Inferior parietal cortex (tissue), 1 donor: ENCODE results near the gene COQ2.
"Not testable (repeated sequence)": the region's sequence is repeated elsewhere in the genome, so short reads cannot be mapped to it uniquely, and the experiment has no call there.

ENCODE experiments used
- DNase-seq: peaks from one replicate; pipeline ENCODE4 v3.0.0-alpha.2; 2016; ENCODE audit errors: extremely low spot score

Gene COQ2

GRCh38 chr4:83247415-83248357 is 36.9 kb downstream of the COQ2 start:
- DNase-seq = no peak

GRCh38 chr4:83241132-83241531 is 43.5 kb downstream of the COQ2 start:
- no peak for DNase-seq

- no peak for DNase-seq
Measured at GRCh38 chr4:83240379-83240875, 44.2 kb downstream of the COQ2 start.

- DNase-seq = no peak
Measured at GRCh38 chr4:83238393-83239248, 46.0 kb downstream of the COQ2 start.

GRCh38 chr4:83237591-83237990 is 47.0 kb downstream of the COQ2 start:
- no peak for DNase-seq

GRCh38 chr4:83235645-83236133 is 48.9 kb downstream of the COQ2 start:
- DNase-seq = not testable (repeated sequence)

GRCh38 chr4:83234902-83235644 is 49.5 kb downstream of the COQ2 start:
- DNase-seq = no peak

GRCh38 chr4:83234387-83234786 is 50.2 kb downstream of the COQ2 start:
- not testable (repeated sequence) for DNase-seq

- DNase-seq = no peak
Measured at GRCh38 chr4:83232082-83232481, 52.5 kb downstream of the COQ2 start.

GRCh38 chr4:83231620-83232076 is 53.0 kb downstream of the COQ2 start:
- DNase-seq = no peak

- no peak for DNase-seq
Measured at GRCh38 chr4:83230928-83231327, 53.7 kb downstream of the COQ2 start.

- no peak for DNase-seq
Measured at GRCh38 chr4:83229791-83230190, 54.8 kb downstream of the COQ2 start.

GRCh38 chr4:83228231-83228630 is 56.4 kb downstream of the COQ2 start:
- no peak for DNase-seq

GRCh38 chr4:83224502-83225197 is 59.9 kb downstream of the COQ2 start:
- DNase-seq = no peak

- no peak for DNase-seq
Measured at GRCh38 chr4:83223781-83224180, 60.8 kb downstream of the COQ2 start.

GRCh38 chr4:83221897-83222441 is 62.6 kb downstream of the COQ2 start:
- DNase-seq = no peak

GRCh38 chr4:83219344-83220331 is 65.0 kb downstream of the COQ2 start:
- no peak for DNase-seq

GRCh38 chr4:83217721-83218522 is 66.7 kb downstream of the COQ2 start:
- no peak for DNase-seq
